ENCODE measurements around the gene SELENOW. TPM values are rescaled to one million over a fixed set of nuclear protein-coding genes. Genes with fewer than 3 reads are reported as not detected.
"Not testable (repeated sequence)": the region's sequence is repeated elsewhere in the genome, so short reads cannot be mapped to it uniquely, and the experiment has no call there.

Gene SELENOW
- total RNA-seq, 1 experiment from 2014 or later = 58.8 TPM

DNA sequence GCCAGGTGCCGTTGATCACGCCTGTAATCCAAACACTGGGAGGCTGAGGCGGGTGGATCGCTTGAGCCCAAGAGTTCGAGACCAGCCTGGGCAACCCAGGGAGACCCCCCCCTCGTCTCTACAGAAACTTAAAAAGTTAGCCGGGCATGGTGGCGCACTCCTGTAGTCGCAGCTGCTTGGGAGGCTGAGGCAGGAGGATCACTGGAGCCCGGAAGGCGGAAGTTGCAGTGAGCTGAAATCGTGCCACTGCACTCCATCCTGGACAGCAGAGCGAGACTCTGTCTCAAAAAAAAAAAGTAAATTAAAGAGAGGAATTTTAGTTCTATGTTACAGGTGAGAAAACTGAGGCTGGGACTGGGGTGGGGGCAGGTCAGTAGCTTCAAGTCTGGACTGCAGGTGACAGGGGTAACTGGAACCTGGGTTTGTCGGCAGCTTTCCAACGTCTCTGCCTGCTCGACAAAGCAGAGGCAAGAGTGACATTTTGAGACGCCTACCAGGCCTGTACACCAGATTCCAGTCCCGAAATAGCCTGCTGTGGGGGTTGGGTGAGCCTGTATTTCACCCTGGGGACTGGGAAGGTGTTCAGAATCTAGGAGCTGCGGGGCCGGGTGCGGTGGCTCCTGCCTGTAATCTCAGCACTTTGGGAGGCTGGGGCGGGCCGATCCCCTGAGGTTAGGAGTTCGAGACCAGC, 1.2 kb downstream of the SELENOW start:
- no peak for DNase-seq (ENCODE audit: extremely low read depth, low read depth)

DNA sequence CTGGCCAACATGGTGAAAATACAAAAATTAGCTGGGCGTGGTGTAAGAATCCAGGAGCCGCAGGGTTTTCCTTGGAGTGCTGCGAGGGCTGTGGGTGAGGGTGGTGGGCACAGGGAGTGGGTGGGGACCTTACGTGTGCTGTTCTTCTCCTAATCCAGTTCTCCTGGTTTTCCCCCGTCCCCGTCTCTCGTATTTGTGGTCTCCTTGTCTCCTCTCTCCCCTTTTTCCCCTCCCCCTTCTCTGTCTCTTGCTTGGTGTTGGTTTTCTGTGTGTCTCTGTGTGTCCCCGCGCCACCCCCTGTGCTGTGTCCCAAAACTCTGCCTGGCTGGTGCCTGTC, 1.7 kb downstream of the SELENOW start:
- DNase-seq (ENCODE audit: extremely low read depth, low read depth) = no peak

DNA sequence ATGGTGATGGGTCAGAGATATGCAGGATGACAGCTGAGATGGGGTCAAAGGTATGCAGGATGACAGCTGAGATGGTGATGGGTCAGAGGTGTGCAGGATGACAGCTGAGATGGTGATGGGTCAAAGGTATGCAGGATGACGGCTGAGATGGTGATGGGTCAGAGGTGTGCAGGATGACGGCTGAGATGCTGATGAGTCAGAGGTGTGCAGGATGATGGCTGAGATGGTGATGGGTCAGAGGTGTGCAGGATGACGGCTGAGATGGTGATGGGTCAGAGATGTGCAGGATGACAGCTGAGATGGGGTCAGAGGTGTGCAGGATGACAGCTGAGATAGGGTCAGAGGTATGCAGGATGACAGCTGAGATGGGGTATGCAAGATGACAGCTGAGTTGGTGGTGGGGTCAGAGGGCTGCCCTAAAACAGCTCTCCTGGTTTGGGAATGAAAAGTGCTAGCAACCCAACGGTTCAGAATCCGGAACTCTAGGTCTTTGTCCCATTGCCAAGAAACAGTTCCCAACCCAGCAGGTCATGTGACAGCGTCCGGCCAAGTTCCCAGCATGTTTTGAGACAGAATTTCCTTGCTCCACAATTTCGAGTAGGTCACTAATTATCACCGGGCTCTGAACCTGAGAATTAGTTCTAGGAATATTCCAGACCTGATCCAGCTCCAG, 3.2 kb downstream of the SELENOW start:
- DNase-seq (ENCODE audit: extremely low read depth, low read depth) = no peak

DNA sequence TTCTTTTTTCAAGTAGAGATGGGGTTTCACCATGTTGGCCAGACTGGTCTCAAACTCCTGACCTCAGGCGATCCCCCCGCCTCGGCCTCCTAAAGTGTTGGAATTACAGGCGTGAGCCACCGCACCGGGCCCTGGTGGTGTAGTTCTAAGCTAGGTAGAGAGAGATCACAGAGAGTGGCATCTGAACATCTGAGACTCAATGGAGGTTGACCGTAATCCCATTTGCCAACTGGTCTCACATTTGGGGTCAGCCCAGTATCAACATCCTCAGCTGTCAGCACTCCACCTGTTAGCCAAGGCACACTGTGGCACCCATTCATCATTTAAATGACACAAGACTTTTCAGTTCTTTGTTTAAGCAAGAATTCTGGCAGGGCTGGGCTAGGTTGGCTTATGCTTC, 8.1 kb downstream of the SELENOW start:
- DNase-seq (ENCODE audit: extremely low read depth, low read depth) = no peak

DNA sequence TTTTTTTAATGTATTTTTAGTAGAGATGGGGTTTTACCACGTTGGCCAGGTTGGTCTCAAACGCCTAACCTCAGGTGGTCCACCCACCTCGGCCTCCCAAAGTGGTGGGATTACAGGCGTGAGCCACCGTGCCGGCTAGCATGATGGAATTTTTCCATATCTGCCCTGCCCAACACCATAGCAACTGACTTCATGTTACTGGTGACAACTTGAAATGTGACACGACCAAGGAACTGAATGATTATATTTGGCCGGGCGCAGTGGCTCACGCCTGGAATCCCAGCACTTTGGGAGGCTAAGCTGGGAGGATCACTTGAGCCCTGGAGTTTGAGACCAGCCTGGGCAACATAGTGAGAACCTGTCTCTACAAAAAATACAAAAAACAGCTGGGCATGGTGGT, 8.8 kb downstream of the SELENOW start:
- not testable (repeated sequence) for DNase-seq (ENCODE audit: extremely low read depth, low read depth)

DNA sequence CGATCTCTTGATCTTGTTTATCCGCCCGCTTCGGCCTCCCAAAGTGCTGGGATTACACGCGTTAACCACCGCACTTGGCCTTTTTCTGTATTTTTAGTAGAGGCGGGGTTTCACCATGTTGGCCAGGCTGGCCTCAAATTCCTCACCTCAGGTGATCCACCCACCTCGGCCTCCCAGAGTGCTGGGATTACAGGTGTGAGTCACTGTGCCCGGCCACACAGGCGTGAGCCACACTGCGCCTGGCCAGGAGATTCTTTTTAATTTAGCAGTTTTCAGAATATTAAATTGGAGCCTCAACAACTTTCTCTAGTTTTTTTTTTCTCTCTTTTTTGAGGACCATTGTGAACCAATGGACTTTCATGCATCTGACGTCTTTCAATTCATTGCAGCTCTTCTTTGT, 11.3 kb downstream of the SELENOW start:
- DNase-seq (ENCODE audit: extremely low read depth, low read depth) = not testable (repeated sequence)

DNA sequence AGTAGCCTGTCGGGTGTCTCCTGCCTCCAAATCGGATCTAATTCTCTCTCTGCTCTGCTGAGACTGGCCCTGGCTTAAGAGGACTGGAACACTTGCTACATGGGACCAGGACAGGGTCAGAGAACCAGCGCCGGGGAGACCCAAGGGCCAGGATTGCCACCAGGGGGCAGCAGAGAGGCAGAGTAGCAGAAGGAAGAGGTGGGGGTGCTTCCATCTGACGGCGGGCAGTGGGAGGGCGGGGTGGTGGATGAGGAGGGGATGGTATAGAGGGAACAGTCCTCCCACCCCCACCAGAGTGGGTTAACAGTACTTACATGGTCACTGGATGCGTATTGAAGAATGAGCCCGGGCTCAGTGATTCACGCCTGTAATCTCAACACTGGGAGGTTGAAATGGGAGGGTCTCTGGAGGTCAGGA, 11.9 kb downstream of the SELENOW start:
- peak; percentile 65 for DNase-seq (ENCODE audit: extremely low read depth, low read depth)

DNA sequence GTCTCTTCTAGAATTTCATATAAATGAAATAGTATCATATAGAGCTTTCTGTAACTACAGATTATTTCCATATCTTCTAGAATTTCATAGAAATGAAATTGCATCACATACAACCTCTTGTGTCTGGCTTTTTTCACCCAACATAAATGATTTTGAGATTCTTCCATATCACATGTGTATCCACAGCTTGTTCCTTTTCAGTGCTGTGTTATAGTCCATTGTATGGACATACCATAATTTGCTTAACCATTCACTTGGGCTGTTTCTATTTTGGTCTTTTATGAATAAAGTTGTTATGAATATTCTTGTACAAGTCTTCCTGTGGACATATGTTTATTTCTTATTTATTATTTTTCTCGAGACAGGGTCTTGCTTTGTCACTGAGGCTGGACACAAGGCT, 14.1 kb downstream of the SELENOW start:
- no peak for DNase-seq (ENCODE audit: extremely low read depth, low read depth)

DNA sequence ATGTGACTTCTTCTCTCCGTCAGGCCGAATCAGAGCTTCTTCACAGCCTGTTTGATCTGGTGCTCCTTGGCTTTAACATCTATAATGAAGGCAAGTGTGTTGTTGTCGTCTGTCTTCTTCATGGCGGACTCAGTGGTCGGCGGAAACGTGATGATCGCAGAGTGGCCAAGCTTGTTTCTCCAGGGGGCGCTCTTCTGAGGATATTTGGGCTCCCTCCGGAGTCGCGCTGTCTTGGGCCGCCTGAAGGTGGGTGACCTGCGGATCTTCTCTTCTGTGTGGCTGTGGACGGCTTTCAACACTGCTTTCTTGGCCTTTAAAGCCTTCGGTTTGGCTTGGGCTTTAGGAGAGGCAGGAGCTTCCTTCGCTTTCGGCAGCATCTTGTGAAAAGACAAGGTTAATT, 16.0 kb downstream of the SELENOW start:
- DNase-seq (ENCODE audit: extremely low read depth, low read depth) = no peak

DNA sequence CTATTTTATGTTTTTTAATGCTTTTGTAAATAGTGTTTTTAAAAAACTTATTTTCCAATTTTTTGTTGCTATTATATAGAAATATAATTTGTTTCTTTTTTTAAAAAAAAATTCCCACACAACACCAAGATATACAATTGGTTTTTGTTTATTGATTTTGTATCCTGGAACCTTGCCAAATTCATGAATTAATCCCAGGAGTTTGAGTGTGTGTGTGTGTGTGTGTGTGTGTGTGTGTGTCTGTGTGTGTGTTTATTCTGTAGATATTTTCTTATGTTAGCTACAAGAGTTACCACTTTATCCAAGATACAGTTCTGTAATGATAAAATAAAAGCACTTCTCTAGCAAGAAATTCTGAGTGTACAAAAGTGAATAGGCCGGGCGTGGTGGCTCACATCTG, 18.3 kb downstream of the SELENOW start:
- no peak for DNase-seq (ENCODE audit: extremely low read depth, low read depth)

DNA sequence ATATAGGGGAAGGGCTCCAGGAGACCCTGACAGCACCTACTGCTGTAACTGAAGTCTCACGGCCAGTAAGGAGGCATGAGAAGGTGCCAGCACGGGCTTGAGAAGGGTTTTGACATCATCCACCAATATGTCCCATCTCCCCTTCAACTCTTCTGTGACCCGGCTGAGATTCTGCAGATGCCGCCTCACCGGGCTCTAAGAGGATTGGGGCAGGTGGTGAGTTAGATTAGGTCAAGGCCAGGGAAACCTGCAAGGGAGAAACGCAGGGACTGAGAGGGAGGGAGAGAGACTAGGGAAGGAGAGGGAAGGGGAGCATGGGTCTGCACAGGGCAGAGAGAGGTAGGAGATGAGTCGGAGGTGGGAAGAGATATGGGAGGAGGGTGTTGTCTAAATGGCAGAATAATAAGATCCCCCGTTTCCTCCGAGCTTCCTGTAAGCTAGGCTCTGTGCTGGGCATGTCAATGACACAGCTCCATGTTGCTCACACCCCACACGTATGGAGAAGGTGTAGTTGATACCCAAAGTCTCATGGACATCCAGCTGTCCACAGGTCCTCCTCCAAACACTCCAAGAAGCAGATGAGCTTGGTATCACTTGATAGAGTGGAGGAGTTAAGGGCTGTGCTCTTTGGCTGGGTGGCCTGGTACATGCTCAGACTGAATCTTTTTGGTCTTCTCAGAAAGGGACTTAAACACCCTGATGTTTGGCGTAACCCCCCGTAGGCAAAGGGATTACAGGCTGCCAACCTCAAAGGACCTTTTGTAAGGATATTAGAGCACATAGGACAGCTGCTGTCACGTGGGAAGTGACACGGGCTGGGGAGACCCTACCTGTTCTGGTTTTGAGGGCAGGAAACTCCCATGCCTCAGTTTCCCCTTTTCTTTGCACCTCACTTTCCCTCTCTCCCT, 19.7 kb downstream of the SELENOW start:
- DNase-seq (ENCODE audit: extremely low read depth, low read depth) = no peak

DNA sequence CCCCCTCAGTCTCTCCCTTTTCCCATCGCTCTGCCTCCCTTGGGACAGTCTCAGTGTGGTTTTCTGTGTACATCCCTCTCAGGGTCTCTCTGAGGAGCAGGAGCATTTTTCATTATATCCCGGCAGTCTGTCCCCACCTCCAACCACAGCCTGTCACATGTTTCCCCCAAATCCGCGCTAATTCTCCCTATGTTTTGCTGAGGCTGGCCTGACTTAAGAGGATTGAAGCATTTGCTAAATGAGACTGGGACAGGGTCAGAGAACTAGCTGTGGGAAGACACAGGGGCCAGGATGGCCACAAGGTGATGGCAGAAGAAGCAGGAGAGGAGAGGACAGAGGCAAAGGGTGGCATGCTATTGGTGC, 20.4 kb downstream of the SELENOW start:
- DNase-seq (ENCODE audit: extremely low read depth, low read depth) = no peak

DNA sequence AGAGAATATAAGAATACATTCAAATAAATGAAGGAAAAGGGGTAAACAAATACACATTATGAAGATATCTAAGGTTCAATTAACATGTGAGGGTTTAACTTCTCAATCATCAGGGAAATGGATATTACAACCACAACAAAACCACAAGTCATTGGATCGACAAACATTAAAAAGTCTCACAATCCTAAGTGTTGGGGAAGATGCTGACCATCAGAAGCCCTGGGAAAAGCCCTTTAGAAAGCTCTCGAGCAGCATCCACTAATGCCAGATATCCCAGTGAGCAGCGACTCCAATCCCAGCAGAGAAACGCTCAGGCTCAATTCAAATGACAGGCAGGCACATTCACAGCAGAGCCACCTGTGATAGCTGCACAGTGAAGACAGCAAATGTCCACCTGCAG, 22.8 kb downstream of the SELENOW start:
- DNase-seq (ENCODE audit: extremely low read depth, low read depth) = no peak

DNA sequence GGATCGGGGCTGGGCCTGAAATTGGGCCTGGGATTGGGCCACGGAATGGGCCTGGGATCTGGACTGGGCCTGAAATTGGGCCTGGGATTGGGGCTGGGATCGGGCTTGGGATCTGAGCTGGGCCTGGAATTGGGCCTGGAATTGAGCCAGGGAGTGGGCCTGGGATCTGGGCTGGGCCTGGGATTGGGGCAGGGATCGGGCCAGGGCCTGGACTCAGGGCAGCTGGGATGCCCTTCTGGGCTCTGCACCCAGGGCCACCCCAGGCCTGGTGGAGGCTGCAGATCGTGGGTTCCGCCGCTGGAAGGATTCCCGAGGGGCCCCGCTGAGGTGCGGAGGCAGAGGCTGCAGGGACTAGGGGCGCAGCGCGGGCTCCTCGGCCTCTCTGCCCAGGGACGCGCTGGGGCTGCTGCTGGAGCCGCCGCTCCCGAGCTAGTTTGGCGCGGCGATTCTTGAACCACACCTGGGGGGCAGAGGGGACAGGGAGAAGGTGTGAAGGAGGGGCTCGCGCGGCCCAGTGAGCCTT, 24.1 kb downstream of the SELENOW start:
- no peak for DNase-seq (ENCODE audit: extremely low read depth, low read depth)

DNA sequence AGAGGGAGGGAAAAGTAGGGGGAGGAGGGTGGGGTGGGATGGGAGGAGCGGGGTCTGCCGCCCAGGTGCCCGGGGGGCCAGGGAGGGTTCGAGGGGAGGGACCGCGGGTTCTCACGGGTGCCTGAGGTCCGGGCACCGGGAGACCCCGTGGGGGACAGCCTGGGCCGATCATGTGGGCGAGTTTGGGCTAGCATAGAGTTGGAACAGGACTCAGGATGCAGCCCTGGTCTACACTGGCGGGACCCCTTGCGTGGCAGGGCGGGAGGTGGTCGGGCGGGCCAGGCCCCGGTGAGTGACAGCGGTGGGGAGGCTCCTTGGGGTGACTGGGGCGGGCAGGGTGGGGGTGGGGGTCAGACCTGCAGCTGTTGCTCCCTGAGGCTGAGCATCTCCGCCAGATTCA, 24.6 kb downstream of the SELENOW start:
- DNase-seq (ENCODE audit: extremely low read depth, low read depth) = not testable (repeated sequence)

DNA sequence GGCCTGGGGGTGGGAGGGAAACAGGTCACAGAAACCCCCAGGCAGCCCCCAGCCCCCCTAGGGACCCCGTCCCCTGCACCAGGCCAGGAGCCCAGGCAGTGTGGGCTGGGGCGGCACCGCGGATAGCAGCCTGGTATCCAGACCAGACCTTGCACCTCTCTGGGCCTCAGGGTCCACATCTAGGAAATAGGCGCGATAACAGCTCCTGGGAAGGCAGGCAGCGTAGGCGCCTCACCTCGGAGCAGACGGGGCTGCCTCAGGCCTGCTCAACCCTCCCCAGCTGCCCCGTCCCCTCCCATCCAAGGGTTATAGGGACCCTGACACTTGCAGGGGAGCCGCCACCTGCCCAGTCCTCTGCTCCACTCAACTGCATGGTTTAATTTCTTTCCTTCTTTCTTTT, 25.2 kb downstream of the SELENOW start:
- not testable (repeated sequence) for DNase-seq (ENCODE audit: extremely low read depth, low read depth)

DNA sequence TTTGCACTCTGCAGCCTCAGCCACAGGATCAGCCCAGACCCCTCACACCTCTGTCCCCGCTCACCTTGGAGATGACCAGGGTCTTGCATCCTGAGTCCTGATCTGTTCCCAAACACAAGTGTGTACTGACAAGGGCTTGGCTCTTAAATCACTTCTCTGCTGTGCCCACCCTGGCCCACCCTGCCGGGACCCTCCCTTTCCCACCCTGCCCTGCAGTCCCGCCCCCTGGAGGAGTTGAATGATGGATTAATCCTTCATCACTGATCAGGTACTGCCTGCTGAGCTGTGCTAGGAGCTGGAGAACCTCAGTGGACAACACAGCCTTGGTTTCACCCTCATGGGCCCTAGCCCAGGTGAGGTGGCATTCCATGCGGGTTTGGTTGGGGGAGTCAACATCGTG, 25.9 kb downstream of the SELENOW start, which contains the start of gene TPRX1:
TSS of gene TPRX1 (minus strand) at position 101 of the 400 bp plus-strand sequence. CDS start at position 89, 12 bp downstream.
- not testable (repeated sequence) for DNase-seq (ENCODE audit: extremely low read depth, low read depth)

DNA sequence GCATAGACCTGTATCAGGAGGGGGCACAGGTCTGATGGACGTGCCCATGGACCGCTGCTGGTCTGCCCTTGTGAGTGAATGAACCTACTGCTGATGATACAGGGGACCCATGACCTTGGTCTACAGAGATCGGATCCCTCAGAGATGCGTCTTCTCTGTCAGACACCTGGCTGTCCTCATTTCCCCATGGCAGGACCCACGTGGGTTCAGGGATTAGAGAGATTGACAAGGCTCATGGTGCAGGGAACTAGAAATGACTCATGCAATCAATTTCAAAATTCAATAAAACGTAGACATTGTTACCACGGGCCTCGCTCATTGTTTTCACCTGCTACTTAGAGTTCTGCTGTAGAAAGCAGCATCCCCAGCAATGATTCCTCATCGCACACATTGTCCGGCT, 26.8 kb downstream of the SELENOW start:
- DNase-seq (ENCODE audit: extremely low read depth, low read depth) = no peak

DNA sequence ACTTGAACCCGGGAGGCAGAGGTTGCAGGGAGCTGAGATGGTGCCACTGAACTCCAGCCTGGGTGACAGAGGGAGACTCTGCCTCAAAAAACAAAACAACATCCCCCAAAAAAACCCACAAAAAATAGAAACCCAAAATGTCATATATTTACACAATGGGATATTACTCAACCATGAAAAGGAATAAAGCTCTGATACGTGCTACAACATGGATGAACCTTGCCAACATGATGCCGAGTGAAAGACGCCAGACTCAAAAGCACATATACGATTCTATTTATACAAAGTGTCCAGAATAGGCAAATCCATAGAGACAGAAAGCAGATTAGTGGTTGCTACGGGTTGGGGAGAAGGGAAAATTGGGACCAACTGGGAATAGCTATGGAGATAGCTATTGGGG, 27.9 kb downstream of the SELENOW start:
- DNase-seq (ENCODE audit: extremely low read depth, low read depth) = no peak

DNA sequence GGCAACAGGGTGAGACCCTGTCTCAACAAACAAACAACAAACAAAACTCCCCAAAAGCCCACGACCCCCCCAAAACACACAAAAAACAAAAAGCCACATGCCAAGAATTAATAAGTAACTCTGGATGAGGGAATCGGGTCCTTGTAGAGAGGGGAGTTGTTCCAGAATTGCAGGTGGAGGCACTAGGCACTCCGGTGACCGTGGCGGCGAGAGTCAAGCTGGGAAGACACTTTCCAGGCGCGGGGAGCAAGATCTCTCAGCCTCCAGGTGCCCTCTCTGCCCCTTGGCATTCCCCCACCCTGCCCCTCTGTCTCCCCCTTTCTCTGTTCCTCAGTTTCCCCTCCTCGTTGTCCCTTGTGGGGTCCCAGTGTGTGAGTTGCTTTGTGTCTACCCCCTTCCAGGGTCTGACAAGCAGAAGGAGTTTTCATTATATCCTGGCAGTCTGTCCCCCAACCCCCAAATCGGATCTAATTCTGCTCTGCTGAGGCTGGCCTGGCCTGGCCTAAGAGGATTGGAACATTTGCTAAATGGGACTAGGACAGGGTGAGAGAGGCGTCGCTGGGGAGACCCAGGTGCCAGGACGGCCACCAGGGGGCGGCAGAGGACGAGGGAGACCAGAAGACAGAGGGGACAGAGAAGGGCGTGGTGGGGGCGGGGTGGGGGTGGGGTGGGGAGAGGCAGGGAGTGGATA, 34.9 kb downstream of the SELENOW start:
- DNase-seq (ENCODE audit: extremely low read depth, low read depth) = peak; percentile 71

DNA sequence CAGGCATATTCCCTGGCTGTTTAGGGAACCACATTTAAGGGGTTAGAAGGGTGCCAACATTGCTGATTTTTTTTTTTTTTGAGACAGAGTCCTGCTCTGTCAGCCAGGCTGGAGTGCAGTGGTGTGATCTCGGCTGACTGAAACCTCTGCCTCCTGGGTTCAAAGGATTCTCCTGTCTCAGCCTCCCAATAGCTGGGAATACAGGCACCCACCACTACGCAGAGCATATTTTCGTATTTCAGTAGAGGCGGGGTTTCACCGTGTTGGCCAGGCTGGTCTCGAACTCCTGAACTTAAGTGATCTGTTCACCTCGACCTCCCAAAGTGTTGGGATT, 35.5 kb downstream of the SELENOW start:
- no peak for DNase-seq (ENCODE audit: extremely low read depth, low read depth)
